Ramos (cell line): ENCODE results near the gene ARL4D.

Experiments
- in situ Hi-C: fragments of 300-500 bp; cut with MboI; formaldehyde crosslinking; loops from one replicate; pipeline ENCODE4 v1.14.3; 2022; ENCODE audit warnings: low sequenced_read_pairs; ENCODE audit not compliant: unreplicated experiment

ARL4D gene

GRCh38 chr17:43448720-43449469, 50.1 kb downstream of the ARL4D start:
- in situ Hi-C loops: no loop called here

- in situ Hi-C loops: no loop called here
These were observed 50.9 kb downstream of the ARL4D start for GRCh38 chr17:43449470-43450248.
